IPS DF 19.7 (cell line): ENCODE data around the gene BCAS3.

Experiments
- DNase-seq: peaks from one replicate; pipeline ENCODE4 v3.0.0-alpha.2; 2013; ENCODE audit warnings: low read depth, low spot score

The BCAS3 gene

DNA sequence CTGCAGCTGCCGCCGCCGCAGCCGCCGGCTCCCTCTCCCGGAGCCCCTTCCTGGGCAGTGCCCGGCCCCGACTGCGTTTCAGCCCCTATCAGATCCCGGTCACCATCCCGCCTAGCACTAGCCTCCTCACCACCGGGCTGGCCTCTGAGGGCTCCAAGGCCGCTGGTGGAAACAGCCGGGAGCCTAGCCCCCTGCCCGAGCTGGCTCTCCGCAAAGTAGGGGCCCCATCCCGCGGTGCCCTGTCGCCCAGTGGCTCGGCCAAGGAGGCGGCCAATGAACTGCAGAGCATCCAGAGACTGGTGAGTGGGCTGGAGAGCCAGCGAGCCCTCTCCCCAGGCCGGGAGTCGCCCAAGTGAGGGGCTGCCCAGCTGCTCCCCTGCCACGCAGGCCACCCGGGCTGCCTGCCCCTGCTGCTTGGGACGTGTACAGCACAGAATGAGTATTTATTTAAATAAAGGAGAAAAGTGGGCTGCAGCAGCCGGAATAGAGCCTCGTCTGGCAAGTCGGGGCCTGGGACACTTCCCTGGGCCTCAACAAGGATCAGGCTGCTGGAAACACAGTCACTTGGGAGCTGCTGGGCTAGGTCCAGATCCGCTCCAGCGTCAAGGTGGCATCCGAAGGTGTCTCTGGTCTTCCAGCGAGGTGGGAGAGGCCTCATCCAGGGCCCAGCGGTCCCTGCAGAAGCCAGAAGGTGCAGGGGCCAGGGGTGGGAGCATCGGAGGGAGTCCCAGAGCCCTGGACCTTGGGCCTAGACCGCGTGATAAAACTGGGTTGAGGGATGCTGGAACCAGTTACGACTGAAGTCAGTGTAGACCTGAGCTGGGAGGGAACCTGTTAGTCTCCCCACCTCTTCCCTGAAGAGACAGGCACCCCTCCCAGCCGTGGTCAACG is 730.7 kb downstream of the BCAS3 start:
- DNase-seq = no peak

DNA sequence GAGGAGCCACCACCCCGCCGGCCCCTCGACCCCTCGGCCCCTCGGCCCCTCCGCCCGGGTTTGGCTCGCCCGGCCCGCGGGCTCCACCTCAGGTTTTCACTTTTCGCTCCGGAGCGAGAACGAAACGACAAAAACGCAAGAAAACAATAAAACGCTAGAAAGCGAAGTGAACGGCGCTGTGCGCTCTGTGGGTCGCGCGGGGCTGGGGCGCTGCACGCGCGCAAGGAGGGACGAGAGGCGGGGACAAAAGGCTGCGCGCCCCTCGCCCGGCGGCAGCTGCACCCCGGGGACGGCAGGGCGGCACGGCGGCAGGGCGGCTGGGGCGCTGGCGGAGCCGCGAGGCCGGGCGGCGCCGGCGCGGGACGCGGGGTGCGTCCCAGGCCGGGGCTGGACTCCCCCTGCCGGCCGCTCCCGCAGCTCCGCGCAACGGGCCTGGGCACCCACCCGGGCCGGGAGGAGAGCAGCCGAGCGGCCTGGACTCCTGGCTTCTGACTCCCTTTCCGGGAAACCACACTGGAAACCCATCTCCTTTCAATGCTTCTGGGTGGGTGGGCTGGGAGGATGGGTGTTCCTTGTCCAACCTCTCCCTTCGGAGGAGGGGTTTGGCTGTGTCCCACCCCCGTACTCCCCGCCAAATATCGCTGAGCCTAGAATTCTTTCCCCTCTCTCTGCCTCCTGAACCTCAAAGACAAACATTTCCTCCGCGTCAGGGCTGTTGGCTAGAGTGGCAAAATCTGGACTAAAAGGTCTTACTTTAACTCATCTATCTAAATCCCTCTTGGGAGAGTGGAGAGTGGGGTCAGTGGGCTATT is 731.9 kb downstream of the BCAS3 start:
- no peak for DNase-seq

DNA sequence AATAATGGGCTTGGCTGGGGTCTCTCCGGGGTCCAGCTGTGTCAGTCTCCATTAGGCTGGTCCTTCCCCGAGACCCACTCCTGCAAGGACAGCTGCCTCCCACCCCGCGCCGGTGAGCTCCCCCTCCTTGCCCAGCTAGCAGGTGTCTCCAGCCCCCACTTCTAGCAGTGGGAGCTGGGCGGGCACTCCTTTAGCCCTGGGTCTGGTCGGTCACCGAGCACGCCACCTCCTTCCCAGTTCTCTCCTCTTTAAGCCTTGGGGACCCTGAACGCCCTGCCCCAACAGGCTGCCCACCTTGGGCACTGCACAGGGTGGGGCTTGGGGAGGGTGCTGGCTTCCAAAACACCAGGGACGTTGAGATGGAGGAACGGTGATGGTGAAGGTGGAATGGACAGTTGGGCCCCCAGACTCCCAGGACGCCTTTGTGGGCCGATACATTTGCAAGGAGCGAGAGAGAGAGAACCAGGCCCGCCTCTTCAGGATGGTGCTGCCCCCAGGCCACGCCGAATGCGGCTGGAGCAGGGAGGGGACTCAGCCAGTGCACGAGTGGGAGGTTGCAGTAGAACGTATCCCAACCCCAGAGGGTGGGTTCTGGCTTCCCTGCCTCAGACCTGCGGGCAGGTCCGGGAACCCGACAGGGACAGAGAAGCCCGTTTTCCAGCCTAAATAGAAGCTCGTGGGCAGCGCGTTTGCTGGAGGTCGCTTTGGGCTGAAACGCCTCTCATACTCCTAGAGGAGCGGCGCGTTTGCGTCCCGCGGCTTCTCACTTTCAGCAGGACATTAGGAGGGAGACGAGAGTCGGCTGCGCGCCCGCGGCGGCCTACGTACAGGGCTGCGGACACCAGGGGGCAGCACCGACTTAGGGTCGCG is 732.7 kb downstream of the BCAS3 start:
- no peak for DNase-seq

DNA sequence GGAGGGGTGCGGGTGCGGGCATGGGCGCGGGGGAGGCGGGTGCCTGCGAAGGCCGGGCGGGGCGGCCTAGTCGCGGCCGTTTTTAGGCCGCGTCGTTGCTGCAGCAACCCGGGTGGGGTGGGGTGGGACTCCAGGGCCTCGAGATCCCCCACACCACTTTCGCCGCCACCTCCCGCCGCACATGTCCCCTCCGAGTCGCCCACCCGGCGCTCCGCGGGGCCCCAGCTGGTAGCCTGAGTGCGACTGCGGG is 733.3 kb downstream of the BCAS3 start:
- no peak for DNase-seq

DNA sequence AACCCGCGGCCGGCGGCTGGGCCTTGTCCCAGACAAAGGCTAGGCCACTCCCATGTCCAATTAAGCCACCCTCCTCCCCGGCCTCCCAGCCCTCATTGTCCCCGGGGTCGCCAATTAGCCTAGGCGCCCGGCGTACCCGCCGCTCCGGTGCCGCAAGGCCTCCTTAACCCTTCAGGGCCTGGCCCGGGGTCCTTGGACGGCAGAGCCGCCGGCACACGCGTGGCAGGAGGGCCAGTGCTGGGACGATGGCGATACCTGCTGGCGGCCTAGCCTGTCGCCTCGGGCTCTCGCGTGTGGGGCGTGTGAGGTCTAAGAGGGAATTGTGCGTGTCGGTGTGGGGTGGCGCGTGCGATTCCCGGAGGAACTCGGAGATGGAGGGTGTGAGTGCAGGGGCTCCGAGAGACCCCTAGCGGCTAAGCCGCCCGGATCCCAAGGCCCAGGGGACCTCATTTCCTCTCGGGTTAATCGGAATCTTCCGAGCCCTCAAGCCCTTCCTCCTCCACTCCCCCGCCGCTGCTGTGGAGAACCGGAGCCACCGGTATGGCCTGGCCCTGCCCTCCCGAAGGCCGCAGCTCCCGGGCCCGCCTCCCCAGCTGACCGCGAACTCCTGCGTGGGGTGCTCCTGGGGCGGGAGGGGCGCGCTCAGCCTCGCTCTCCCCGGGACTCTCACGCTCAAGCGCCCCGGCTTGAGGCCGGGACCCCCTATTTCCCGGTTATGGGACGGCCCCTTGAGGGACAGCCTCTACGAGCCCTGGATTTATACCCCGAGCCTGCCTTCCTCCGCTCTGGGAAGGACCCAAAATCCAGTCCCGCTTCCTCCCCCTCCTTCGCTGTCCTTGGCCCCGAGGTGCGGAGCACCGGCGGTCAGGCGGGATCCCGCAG is 733.9 kb downstream of the BCAS3 start:
- DNase-seq = no peak

DNA sequence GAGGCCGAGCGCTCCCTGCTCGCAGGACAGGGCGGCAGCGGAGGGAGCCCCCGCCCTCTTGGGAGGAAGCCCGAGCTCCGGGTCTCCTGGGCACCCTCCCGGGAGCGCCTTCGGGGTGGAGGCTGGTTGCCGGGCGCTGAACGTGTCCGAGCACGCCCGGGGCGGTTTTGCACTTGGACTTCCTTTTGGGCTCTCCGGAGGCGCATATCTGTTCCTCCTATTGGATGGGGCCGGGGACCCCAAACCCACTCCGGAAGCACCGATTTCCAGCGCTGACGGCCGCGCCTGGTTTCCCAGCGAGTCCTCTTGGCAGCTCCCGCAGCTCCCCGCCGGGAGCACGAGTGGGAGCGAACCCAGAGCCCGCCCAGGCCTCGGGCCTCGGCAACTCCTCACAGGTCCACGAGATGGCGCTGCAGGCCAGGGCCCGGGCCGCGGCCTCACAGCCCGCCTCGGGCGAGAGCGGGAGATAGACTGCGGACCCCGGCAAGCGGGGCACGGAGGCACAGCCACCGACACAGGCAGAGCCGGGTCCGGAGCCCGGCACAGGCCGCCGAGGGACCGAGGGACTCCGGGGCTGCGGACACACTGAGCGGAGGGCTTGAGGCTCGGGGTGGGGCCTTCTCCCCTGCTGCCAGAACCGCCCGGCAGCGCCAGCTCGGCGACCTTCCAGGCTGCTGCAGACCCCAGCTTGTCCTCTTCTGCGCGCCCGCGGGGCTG is 734.6 kb downstream of the BCAS3 start:
- DNase-seq = no peak

DNA sequence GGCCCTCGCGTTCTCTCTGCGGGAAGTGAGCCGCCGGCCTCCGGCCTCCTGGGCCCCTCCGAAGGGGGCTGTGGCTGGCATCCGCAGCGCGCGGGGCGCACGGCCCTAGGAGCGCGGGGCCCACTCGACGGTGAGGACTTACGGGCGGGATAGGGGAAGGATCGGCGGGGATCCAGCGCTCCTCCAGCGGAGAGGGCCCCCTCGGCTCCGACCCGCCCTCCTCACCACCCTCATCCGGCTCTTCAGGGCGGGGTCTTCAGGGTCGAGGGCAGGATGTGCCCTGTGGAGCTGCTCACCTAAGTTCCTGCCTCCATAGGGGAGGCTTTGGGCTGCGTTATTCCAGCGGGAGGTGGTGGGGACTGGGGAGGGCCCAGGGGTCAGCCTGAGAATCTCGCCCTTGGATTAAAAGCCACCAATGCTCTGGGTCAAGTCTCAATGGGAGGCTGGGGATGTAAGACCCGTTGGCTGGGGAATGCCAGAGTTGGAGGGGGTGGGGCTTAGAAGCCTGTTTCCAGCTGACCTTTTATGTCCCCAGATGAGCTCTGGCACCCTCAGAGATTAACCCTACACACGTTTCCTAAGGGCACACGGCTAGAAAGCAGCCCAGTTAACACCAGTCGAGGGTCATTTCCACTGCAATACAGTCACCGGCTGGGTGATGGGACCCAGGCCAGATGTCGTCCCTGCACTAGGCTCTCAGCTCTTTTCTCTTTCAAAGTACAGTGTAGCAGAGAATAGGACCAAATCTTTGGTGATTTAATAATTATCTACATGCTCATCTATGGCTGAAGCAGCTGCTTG is 735.4 kb downstream of the BCAS3 start:
- no peak for DNase-seq

DNA sequence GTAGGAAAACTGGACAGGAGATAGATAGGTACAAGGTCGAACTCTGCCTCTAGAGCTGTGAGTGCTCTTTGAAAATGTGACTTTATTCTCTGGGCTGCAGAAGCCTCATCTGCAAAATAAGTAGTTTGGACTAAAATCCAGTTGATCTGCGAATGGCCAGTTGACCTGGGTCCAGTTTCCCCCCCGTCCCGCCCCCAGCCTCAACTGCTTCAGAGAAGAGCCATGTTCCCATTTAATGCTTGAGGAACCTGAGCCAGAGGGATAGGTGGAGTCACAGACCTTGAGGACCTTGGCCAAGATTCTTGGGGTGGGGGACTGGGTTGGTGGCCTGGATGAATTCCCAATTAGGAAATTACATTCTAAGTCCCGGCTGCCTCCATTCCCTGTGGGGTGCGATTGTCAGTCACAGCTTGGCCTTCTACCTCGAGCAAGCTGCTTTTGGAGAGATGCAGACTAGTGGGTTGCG is 736.0 kb downstream of the BCAS3 start:
- no peak for DNase-seq

DNA sequence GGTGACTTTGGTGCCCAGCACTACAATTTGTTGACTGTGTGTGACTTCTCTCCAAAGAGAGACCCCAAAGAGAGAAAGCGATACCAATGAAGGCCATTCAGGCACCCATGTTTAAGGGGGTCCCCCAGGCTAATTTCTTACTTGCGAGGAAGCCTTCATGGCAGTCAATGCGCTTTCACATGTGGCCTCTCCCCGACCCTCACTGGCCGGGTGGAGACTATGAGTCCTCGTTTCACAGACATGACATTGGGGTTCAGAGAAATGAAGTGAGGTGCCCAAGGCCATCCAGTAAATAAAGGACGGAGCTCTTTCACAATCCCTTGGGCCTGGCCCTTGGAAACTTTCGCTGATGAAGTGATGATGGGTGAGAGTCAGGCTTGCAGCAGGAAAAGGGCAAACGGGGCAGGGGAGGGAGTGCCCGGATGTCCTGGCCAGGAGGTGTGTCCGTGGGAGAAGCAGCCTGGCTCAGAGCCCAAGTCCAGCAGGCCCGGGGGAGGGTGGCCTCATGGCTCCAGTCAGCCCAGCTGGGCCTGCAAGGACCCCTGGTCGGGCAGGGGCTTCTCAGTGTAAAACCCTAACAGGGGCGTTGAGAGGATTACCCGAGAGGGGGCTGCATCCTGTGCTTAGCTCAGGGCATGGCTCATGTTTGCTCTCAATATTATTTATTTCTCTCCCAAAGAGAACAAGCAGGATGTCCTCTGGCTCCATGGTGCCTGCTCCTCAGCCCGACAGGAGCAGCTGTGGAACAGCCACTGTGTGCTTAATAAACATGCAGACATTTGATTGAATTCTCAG is 736.7 kb downstream of the BCAS3 start:
- DNase-seq = no peak

DNA sequence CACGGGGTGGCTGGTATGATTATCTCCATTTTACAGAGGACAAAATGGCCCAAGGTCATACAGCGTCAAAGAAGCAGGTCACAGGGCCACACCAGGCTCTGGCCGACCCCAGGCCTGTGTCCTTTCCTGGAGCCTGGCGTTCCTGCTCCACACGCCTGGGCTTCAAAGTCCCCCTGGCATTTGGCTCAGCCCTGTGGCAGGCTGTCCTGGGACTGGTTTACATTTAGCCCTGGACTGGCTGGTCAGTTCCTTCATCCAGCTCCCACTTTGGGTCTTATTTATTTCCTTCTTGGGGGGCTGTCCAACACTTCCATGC is 737.2 kb downstream of the BCAS3 start:
- no peak for DNase-seq

DNA sequence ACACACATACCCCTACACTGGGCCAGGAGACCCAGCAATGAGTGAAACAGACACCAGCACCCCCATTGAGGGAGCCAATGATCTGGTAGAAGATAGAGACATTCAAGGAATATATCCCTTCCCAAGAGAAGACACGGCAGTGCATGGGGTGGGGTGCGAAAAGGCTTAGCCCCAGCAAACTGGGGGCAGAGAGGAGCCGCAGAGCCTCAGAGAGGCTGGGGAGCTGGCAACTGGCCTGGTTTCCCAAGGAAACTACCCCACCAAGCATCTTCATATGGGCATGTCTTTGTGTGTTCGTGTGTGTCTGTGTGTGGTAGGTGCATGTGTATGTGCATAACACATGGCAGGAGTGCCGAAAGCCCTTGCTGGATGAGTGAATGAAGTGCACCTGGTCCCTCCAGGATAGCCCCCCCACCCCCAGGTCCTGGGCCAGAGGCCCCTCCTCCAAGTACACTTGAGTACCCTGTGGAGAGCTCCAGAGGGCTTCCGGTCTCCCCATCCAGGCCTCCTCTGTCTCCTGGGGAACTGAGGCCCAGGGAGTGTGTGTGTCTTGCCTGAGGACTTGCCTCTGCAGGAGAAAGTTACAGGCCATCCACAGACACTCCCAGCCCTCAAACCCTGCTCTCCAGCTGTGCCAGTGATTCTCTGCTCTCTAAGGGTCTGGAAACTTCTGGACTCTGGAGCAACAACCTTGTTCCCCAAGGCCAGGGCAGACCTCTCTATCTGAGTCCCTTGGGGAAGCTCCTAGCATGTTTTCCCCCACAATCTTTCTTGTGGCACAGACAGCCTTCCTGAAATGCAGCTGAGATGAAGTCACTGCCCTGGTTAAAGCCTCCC is 737.9 kb downstream of the BCAS3 start:
- no peak for DNase-seq

DNA sequence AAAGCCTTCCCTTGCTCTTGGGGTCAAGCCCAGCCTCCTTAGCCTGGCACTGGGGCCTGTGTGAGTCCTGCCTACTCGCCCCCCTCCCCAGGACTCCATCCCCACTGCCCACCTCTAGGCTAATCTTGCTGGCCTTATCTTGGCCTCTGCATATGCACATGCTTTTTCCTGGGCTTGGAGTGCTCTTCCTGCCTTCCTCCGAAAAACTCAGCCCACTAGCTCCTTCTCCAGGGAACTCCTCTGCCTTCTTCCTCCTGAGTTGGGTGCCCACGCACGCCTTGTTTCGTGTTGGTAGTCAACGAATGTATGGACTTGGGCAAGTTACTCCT is 738.5 kb downstream of the BCAS3 start:
- DNase-seq = no peak

DNA sequence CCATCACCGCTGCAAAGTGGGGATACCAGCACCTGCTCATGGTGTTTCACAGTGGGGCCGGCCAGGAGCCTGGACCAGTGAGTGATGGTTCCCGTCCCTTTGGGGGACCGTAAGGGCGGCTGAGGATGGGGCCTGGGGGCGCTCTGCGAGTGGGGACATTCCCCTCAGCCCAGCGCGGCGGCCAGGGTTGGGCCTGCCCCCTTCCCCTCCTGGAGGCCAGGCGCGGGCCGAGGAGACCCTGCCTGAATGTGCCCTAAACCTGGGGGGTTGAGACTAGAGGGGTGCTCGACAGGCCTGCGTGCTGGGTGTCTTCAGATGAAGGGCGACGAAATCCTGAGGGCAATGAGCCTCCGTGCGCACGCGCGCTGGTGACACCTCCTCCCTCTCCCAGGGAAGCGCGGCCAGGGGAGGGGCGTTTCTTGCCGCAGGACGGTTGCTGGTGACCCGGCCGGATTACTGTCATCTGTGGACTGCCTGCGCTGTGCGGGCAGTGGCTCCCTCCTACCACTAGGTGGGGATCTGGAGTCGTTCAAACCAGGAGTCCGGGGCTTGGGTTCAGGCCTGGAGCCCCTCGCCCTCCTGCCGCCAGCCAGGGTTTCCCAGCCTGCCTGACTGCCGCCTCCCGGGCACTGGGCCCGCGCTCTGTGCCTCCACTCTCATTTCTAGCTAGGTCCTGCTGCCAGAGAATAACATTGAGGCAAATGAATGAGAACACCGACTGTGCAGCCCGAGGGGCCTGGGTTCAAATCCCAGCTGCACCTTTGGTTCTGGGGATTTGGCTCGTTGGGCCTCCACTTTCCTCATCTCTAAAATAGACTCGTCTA is 739.1 kb downstream of the BCAS3 start:
- DNase-seq = no peak

DNA sequence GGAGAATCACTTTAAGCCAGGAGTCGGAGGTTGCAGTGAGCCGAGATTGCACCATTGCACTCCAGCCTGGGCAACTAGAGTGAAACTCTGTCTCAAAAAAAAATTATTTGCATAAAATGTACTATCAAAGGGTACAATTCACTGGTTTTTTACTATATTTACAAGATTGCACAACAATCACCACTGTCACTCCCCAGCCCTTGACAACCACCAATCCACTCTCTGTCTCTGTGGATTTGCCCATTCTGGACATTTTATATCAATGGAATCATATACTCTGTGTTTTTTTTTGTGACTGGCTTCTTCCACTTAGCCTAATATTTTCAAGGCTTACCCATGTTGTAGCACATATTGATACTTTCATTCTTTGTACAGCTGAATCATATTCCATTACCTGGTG is 740.8 kb downstream of the BCAS3 start:
- DNase-seq = no peak

DNA sequence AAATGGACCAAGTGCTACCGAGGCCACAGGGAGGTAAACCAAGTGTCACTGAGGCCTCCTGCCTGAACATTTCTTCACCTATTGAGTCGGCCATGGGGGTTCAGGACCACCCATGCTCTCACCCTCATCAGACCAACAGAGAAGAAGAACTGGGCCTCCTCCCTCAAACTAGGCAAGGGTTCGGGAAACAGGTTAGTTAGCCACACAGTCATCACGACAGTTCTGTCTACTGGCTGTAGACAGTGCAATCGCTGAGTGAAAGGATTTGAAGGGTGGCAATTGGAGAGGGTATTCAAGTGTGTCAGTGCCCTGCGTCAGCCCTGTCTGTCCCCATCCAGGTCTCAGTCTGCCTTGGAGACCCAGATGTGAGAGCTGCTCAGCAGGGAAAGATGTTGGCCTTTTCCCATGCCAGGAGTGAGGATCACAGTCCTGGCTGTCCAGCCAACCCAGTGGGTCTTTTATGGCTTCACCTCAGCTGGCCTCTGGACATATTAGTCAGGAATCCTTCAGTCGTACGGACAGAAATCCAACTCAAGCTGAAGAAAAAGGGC is 741.9 kb downstream of the BCAS3 start:
- no peak for DNase-seq

DNA sequence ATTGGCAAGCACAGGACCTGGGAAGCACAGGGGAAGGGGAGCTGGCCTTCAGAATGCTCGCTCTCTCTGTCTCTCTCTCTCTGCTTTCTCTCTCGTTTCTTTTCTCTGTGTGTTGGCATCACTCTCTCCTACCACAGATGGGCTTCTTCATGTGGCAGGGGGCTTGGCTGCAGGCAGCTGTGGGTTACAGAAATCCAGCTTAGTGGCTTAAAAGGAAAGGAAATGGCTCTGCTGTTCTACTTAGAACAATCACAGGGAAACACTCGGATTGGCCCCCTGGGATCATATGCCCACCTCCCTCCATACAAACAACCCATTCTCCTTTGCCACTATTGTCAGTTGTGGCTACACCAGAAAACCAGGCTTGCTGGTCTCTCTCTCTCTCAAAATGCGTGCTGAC is 742.4 kb downstream of the BCAS3 start:
- DNase-seq = no peak
